Naive thymus-derived CD4-positive, alpha-beta T cell (primary cell): ENCODE data around the gene SYT1. TPM values are rescaled to one million over a fixed set of nuclear protein-coding genes. Genes with fewer than 3 reads are reported as not detected.

ENCODE experiments used
- ATAC-seq: fragments of 150-1000 bp; cut with Tn5 transposase; 2 replicates; pipeline ENCODE4 v1.10.0; 2021; ENCODE audit warnings: mild to moderate bottlenecking, moderate library complexity
- CTCF ChIA-PET: fragments of 350-600 bp; sonication (Branson Sonifier 250); formaldehyde crosslinking; loops from one replicate; lab custom pipeline; 2021; ENCODE audit warnings: antibody characterized with exemption; lab: Charles Lee
- POLR2A ChIA-PET: fragments of 350-600 bp; sonication (Branson Sonifier 250); formaldehyde crosslinking; loops from one replicate; lab custom pipeline; 2021; ENCODE audit warnings: antibody characterized with exemption, inconsistent platforms; lab: Charles Lee
- DNase-seq, 9 donors: peaks; one replicate each; pipeline versions ENCODE4 v3.0.0 to v3.0.0-alpha.2; 2020 to 2022; ENCODE audit warnings: mixed read lengths in 1 of 9
- H3K27ac ChIP-seq: one replicate; pipeline ENCODE4 v1.7.0; 2013; ENCODE audit warnings: mild to moderate bottlenecking, low read depth, low read length, moderate library complexity
- H3K27me3 ChIP-seq, 2 donors: one replicate each; pipeline ENCODE4 v1.7.0; 2013; ENCODE audit warnings: low read length in 2 of 2, mild to moderate bottlenecking in 2 of 2, moderate library complexity in 2 of 2; ENCODE audit not compliant: control insufficient read depth in 2 of 2, insufficient read depth in 2 of 2
- H3K36me3 ChIP-seq, 3 experiments: 1 replicate in 2 of 3; 2 replicates in 1 of 3; pipeline ENCODE4 v1.7.0; 2013; ENCODE audit warnings: low read length in 3 of 3, mild to moderate bottlenecking in 3 of 3, moderate library complexity in 1 of 3; ENCODE audit not compliant: insufficient read depth in 3 of 3, control insufficient read depth in 2 of 3
- H3K4me1 ChIP-seq, 2 donors: one replicate each; pipeline ENCODE4 v1.7.0; 2013; ENCODE audit warnings: low read length in 2 of 2, mild to moderate bottlenecking in 2 of 2, moderate library complexity in 1 of 2; ENCODE audit not compliant: control insufficient read depth in 2 of 2, insufficient read depth in 2 of 2
- H3K4me3 ChIP-seq: 2 replicates; pipeline ENCODE4 v1.7.0; 2013; ENCODE audit warnings: mild to moderate bottlenecking, low read length
- H3K9me3 ChIP-seq, 3 experiments: 1 replicate in 2 of 3; 2 replicates in 1 of 3; pipeline ENCODE4 v1.7.0; 2013; ENCODE audit warnings: low read length in 3 of 3; ENCODE audit not compliant: control insufficient read depth in 2 of 3
- H3K27ac Mint-ChIP-seq, 9 donors: one replicate each; pipeline ENCODE4 v1.8.0; 2020 to 2022; ENCODE audit warnings: mixed read lengths in 9 of 9, mild to moderate bottlenecking in 8 of 9, moderate library complexity in 5 of 9, inconsistent platforms in 2 of 9
- H3K27me3 Mint-ChIP-seq, 5 donors: one replicate each; pipeline ENCODE4 v1.8.0; 2021 to 2022; ENCODE audit warnings: mixed read lengths in 5 of 5, mild to moderate bottlenecking in 1 of 5
- H3K36me3 Mint-ChIP-seq, 5 donors: one replicate each; pipeline ENCODE4 v1.8.0; 2020 to 2022; ENCODE audit warnings: mixed read lengths in 5 of 5, mild to moderate bottlenecking in 3 of 5, inconsistent platforms in 1 of 5
- H3K4me1 Mint-ChIP-seq, 7 donors: one replicate each; pipeline ENCODE4 v1.8.0; 2020 to 2022; ENCODE audit warnings: mixed read lengths in 7 of 7, mild to moderate bottlenecking in 3 of 7, inconsistent platforms in 1 of 7
- H3K4me3 Mint-ChIP-seq, 10 donors: one replicate each; pipeline ENCODE4 v1.8.0; 2020 to 2022; ENCODE audit warnings: mild to moderate bottlenecking in 10 of 10, mixed read lengths in 10 of 10, moderate library complexity in 6 of 10, inconsistent platforms in 2 of 10
- H3K9me3 Mint-ChIP-seq, 11 donors: one replicate each; pipeline ENCODE4 v1.8.0; 2020 to 2022; ENCODE audit warnings: mixed read lengths in 11 of 11, mild to moderate bottlenecking in 4 of 11, inconsistent platforms in 1 of 11, moderate library complexity in 1 of 11
- intact Hi-C, 2 donors: fragments of 100-400 bp; cut with micrococcal nuclease; formaldehyde crosslinking; loops; one replicate each; pipeline ENCODE4 v1.15.1; 2023
- polyA plus RNA-seq, 2 donors: library from polyadenylated mRNA; unstranded; fragments of 300-500 nt; fragmentation: Illumina TruSeq; gene quantifications; one replicate each; pipeline ENCODE4 v1.2.3, GENCODE V29; 2021
- total RNA-seq, 6 experiments: library from RNA in 5 of 6; stranded (reverse) in 5 of 6; gene quantifications; 1 replicate in 5 of 6; 2 replicates in 1 of 6; pipeline ENCODE4 v1.2.3 and lab custom pipeline; 2021 to 2026

SYT1 gene
- total and polyA plus RNA-seq, 7 experiments from 2014 or later = 0.98 TPM; not detected in 6

DNA sequence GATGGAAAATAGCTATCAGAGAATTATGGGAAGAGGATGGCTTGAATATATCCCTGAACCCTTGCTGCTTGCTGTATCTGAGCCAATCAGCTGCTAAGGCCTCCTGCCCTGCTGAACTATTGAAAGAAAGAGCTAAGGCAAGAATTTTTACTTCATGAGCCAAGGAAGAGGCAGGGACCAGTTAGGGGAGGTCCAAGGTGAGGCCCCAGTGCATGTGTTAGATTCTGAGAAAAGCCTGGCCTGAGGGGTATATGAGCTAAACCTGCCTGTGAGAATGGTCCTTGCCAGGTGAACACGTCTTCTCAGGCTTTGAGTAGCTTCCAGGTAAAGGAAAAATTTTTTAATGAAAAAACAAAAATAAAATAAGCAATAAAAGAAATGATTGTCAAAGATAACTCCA lies 218.0 kb downstream of the SYT1 start:
- Mint-ChIP-seq H3K36me3 (no peaks in the 10 kb centered on the region), H3K27ac (no peak overlapping the region)
- intact Hi-C loops = no loop called here

DNA sequence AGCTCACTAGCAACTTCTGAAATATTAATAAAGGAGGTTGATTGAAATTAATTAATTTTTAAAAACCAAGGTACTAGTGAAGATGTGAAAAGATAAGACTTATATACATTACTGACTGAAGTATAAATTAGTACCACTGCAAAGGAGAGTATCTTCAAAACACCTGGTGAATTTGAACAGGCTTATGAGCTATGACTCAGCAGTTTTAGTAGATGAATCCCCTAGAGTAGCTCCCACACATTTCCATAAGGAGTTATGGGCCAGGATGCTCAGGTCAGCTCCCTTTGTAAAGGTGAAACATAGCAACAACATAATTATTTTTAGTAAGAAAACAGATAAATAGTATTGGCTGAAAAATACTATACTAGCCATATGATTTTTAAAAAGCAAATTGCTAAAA lies 218.6 kb downstream of the SYT1 start:
- no peaks in the 10 kb centered on the region for H3K27me3 Mint-ChIP-seq
- ChIA-PET CTCF (interaction anchor here (0.7 kb wide), 1 partner anchor 98 kb away, joined by 3 read pairs; no protein-coding TSS in a partner anchor), POLR2A (no interaction called here)
- DNase-seq (no peak), ATAC-seq (no peak)
- Histone ChIP-seq H3K4me3 (no peak overlapping the region), H3K9me3 (no peaks in the 10 kb centered on the region), H3K4me1 (no peaks in the 10 kb centered on the region), H3K27me3 (no peaks in the 10 kb centered on the region), H3K27ac (no peak overlapping the region), H3K36me3 (no peaks in the 10 kb centered on the region)
- intact Hi-C loops = no loop called here
- no peak overlapping the region for H3K4me3 Mint-ChIP-seq
- H3K9me3 Mint-ChIP-seq = peaks cover 0 to 5% (median 0%) of the 10 kb centered on the region in 11 donors
- H3K36me3 Mint-ChIP-seq = no peaks in the 10 kb centered on the region
- H3K4me1 Mint-ChIP-seq = no peaks in the 10 kb centered on the region
- no peak overlapping the region for H3K27ac Mint-ChIP-seq

More for the DNA sequence above, 218.0 kb downstream of the SYT1 start:
- CTCF ChIA-PET = interaction anchor here (0.7 kb wide), 1 partner anchor 97 kb away, joined by 3 read pairs; no protein-coding TSS in a partner anchor
- POLR2A ChIA-PET = no interaction called here
- H3K4me1 Mint-ChIP-seq = no peaks in the 10 kb centered on the region
- Histone ChIP-seq H3K4me3 (no peak overlapping the region), H3K9me3 (no peaks in the 10 kb centered on the region), H3K36me3 (no peaks in the 10 kb centered on the region), H3K4me1 (no peaks in the 10 kb centered on the region), H3K27me3 (no peaks in the 10 kb centered on the region), H3K27ac (no peak overlapping the region)
- no peak overlapping the region for H3K4me3 Mint-ChIP-seq
- no peak for ATAC-seq
- no peaks in the 10 kb centered on the region for H3K27me3 Mint-ChIP-seq
- DNase-seq = no peak
- peaks cover 0 to 5% (median 0%) of the 10 kb centered on the region in 11 donors for H3K9me3 Mint-ChIP-seq

DNA sequence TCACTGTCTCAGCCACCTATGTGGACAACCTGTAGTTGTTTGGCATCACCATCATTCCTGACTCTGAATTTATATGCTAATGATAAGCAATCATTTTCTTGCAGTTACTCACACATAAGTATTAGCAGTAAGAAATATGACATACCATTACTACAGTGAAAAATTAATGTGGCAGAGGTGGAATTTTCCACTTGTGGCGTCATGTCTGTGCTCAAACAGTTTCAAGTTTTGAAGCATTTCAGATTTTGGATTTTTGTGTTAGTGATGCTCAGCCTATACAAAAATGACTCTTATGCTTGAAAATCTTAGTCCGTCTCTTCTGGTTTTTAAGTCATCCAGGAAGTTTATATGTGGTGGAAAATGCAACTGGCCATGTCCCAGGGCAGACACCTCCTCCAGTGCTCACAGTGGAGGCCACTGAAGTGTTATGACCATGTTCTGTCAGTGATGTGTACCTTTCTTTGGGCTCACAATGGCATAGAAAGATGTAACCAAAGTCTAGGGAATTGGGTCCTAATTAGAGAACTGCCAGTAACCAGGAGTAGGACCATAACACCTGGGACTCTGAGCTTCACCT lies 220.6 kb downstream of the SYT1 start:
- intact Hi-C loops = no loop called here
- H3K27ac ChIP-seq = no peak overlapping the region
- H3K36me3 ChIP-seq = no peaks in the 10 kb centered on the region
- CTCF ChIA-PET = no interaction called here
- no peaks in the 10 kb centered on the region for H3K27me3 ChIP-seq
- no peak overlapping the region for H3K4me3 ChIP-seq
- Mint-ChIP-seq H3K9me3 (peaks cover 0 to 5% (median 0%) of the 10 kb centered on the region in 11 donors), H3K36me3 (no peaks in the 10 kb centered on the region), H3K4me3 (no peak overlapping the region), H3K27ac (no peak overlapping the region), H3K27me3 (no peaks in the 10 kb centered on the region), H3K4me1 (no peaks in the 10 kb centered on the region)
- ATAC-seq (no peak), DNase-seq (no peak)
- H3K4me1 ChIP-seq = no peaks in the 10 kb centered on the region
- POLR2A ChIA-PET = no interaction called here
- H3K9me3 ChIP-seq = no peaks in the 10 kb centered on the region

DNA sequence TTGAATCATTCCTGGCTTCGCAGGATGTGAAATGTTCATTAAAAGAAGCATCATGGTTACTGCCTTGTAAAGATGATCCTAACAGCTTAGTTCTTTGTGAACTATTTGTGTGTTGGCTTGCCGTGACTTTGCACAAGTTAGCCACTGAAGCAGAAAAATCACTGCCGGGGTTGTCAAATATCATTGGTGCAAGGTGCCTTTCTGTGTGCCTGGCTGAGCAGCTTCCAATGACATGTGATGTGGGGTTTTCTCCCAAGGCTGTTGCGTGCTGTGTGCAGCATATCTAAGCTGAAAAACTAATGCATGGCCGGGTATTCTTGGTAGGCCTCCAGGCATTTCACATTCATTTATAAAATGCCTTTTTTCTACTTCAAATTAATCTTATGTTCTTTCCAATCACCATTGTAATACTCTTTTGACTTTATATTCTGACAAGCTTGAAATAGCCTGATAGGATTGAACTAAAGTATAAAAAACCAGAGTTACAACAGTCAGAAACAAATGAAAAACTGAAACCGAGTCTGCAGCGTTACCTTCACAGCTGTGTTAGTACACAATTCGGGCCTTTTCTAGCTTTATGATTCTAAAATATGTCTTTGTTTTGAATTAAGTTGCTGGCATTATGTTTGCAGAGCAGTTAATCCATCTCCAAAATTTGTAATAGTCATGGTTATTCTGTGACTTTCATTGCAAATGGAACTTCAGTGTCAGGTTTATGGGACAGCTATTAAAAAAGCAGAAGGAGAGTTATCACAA lies 222.1 kb downstream of the SYT1 start:
- ChIA-PET CTCF (no interaction called here), POLR2A (no interaction called here)
- intact Hi-C loops = no loop called here
- no peak for DNase-seq
- Histone ChIP-seq H3K27me3 (no peaks in the 10 kb centered on the region), H3K4me1 (no peaks in the 10 kb centered on the region), H3K4me3 (no peak overlapping the region), H3K36me3 (no peaks in the 10 kb centered on the region), H3K9me3 (no peaks in the 10 kb centered on the region), H3K27ac (no peak overlapping the region)
- H3K9me3 Mint-ChIP-seq = peaks cover 0 to 5% (median 0%) of the 10 kb centered on the region in 11 donors
- no peaks in the 10 kb centered on the region for H3K27me3 Mint-ChIP-seq
- H3K27ac Mint-ChIP-seq = no peak overlapping the region
- no peak overlapping the region for H3K4me3 Mint-ChIP-seq
- no peaks in the 10 kb centered on the region for H3K4me1 Mint-ChIP-seq
- no peak for ATAC-seq
- H3K36me3 Mint-ChIP-seq = no peaks in the 10 kb centered on the region

- H3K4me3 ChIP-seq = no peak overlapping the region
- no peaks in the 10 kb centered on the region for H3K36me3 Mint-ChIP-seq
Observed at GRCh38 chr12:79098530-79098929, 234.0 kb downstream of the SYT1 start.

DNA sequence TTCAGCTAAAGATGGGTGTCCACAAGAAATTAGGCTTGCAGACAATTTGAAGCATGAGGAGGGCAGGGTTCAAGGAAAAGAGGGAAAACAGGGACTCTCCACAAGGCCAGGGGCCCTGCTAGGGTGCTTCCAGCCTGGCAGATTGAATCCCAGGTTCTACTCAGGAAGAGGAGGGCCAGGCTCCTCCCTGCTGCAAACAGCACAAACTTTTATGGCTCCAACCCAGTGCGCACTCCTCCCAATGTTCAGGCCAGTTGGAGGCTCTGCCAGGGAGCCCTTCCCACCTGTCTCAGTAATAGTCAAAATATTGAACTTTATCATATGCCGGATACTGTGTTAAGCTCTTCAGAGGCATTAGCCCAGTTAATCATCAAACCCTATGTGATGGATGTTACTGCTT lies 244.4 kb downstream of the SYT1 start:
- H3K9me3 ChIP-seq = no peaks in the 10 kb centered on the region
- POLR2A ChIA-PET = no interaction called here

More at GRCh38 chr12:79098530-79098929, 234.0 kb downstream of the SYT1 start:
- intact Hi-C loops = no loop called here
- no peak overlapping the region for H3K27ac ChIP-seq
- H3K27me3 ChIP-seq = no peaks in the 10 kb centered on the region
- no peaks in the 10 kb centered on the region for H3K9me3 ChIP-seq
- ChIA-PET CTCF (no interaction called here), POLR2A (no interaction called here)
- ATAC-seq (no peak), DNase-seq (no peak)
- H3K4me1 ChIP-seq = no peaks in the 10 kb centered on the region
- H3K4me1 Mint-ChIP-seq = no peaks in the 10 kb centered on the region
- H3K27ac Mint-ChIP-seq = no peak overlapping the region
- peaks cover 0 to 7% (median 0%) of the 10 kb centered on the region in 11 donors for H3K9me3 Mint-ChIP-seq
- H3K36me3 ChIP-seq = no peaks in the 10 kb centered on the region
- no peak overlapping the region for H3K4me3 Mint-ChIP-seq
- no peaks in the 10 kb centered on the region for H3K27me3 Mint-ChIP-seq

DNA sequence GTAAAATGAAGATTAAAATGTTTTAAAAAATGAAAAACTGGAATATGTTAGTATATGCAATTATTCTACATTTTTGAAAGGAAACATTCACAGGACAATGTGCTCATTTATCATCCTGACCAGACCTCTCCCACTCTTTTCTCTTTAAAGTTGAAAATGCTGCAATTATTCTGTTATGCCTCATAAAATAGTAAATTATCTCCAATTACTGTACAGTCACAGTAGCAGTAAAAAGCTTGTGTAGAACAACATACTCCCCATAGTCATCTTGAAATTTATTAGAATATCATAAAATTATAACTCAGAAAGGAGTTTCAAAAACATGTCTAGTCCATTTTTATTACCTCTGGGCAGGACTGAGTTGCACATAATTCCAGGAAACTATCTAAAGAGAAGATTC lies 250.3 kb downstream of the SYT1 start:
- no peak for ATAC-seq
- no peak for DNase-seq
- Mint-ChIP-seq H3K9me3 (peaks cover 0 to 11% (median 0%) of the 10 kb centered on the region in 11 donors), H3K36me3 (no peaks in the 10 kb centered on the region), H3K27ac (no peak overlapping the region), H3K27me3 (no peaks in the 10 kb centered on the region), H3K4me3 (no peak overlapping the region), H3K4me1 (no peaks in the 10 kb centered on the region)
- intact Hi-C loops = no loop called here
- ChIA-PET CTCF (no interaction called here), POLR2A (no interaction called here)
- Histone ChIP-seq H3K27me3 (no peaks in the 10 kb centered on the region), H3K4me1 (no peaks in the 10 kb centered on the region), H3K36me3 (no peaks in the 10 kb centered on the region), H3K9me3 (no peaks in the 10 kb centered on the region), H3K4me3 (no peak overlapping the region), H3K27ac (no peak overlapping the region)

More for the DNA sequence above, 244.4 kb downstream of the SYT1 start:
- no peaks in the 10 kb centered on the region for H3K27me3 ChIP-seq
- H3K36me3 ChIP-seq = no peaks in the 10 kb centered on the region
- H3K27ac ChIP-seq = no peak overlapping the region
- no peak overlapping the region for H3K27ac Mint-ChIP-seq
- no peaks in the 10 kb centered on the region for H3K27me3 Mint-ChIP-seq
- H3K4me3 Mint-ChIP-seq = no peak overlapping the region
- peaks cover 0 to 30% (median 4%) of the 10 kb centered on the region in 11 donors for H3K9me3 Mint-ChIP-seq
- DNase-seq (no peak), ATAC-seq (no peak)
- no peaks in the 10 kb centered on the region for H3K4me1 ChIP-seq
- CTCF ChIA-PET = no interaction called here
- no peaks in the 10 kb centered on the region for H3K36me3 Mint-ChIP-seq
- no peaks in the 10 kb centered on the region for H3K4me1 Mint-ChIP-seq
- H3K4me3 ChIP-seq = no peak overlapping the region
- intact Hi-C loops = no loop called here
